DMS79 treated with DMSO at 0.1 percent for 48 hours (cell line): ENCODE data around the gene MLN.
A peak's percentile ranks its signal among the peaks of the same experiment; 100 is the strongest.

Experiments
- DNase-seq: peaks from one replicate; lab custom pipeline; 2025; lab: John Stamatoyannopoulos, UW

The MLN gene

GRCh38 chr6:33813990-33814985 is 10.5 kb upstream of the MLN start:
- no peak for DNase-seq

GRCh38 chr6:33813246-33813904 is 9.6 kb upstream of the MLN start:
- DNase-seq: no peak

DNA sequence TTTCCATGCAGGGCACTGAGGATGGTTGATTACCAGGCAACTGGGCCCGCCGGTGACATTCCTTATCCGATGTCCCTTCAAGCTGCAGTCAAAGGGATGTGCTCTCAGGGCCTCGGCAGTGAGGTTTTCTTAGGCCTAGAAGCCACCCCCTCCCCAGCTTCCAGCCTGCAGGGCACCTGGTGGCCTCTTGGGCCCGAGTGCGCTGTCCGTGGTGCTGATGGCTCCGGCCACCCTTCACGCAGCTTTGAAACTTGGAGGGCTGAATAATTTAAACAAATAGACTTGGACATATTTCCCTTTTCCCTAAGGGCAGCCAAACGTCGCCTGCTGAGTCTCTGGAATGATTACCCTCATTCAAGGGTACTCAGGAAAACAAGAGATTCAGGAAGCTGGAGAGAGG is 8.9 kb upstream of the MLN start:
- peak; percentile 85 for DNase-seq

- peak; percentile 78 for DNase-seq
Observed at GRCh38 chr6:33809594-33809993, 5.8 kb upstream of the MLN start.

DNA sequence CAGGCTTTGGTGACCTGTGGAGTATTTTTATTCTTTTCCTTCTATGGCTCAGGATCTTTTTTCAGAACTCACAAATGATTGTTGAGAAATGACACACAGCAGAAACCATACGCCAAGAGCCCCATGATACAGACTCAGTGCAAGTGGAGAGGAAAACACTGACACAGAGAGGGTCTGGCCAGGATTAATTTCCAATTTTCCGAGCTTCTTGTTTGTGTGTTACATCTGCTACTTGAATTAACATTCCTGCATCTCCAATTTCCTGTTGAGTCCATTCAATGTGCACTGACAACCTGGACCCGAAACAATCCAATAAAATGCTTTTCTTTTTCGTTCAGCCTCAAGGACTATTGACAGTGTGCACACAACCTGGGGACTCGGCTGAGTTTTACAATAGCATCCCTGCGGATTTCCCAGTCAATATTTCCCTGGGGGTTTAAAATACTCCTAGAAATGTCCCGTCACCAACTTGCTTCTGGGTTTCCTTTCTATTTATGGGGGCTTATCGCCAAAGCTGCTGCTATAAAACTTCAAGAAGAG is 4.9 kb upstream of the MLN start:
- DNase-seq: peak; percentile 56

DNA sequence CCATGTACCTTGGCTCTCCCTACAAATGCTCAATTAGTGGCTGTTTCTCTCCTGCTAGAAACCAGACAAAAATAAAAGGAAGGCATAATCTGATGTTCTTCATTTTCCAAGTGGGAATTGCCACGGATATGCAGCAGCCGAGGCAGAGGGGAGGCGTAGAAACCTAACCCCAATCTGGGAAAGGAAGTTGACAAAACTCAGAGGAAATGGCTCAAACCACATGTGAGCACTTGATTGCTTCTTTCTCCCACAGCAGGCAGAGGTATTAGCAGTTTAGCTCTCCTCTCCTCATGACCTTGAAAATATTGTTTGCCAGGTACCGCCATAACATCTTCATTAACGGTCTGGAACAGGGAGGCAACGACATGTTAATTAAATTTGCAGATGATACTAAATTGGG is 3.8 kb upstream of the MLN start:
- DNase-seq: no peak

GRCh38 chr6:33806841-33807240 is 3.0 kb upstream of the MLN start:
- DNase-seq: no peak

- DNase-seq: no peak
Observed at GRCh38 chr6:33802186-33802958, 1.4 kb downstream of the MLN start.

- DNase-seq: no peak
Observed at GRCh38 chr6:33801611-33802010, 2.2 kb downstream of the MLN start.

- DNase-seq: no peak
Observed at GRCh38 chr6:33800248-33800969, 3.4 kb downstream of the MLN start.

DNA sequence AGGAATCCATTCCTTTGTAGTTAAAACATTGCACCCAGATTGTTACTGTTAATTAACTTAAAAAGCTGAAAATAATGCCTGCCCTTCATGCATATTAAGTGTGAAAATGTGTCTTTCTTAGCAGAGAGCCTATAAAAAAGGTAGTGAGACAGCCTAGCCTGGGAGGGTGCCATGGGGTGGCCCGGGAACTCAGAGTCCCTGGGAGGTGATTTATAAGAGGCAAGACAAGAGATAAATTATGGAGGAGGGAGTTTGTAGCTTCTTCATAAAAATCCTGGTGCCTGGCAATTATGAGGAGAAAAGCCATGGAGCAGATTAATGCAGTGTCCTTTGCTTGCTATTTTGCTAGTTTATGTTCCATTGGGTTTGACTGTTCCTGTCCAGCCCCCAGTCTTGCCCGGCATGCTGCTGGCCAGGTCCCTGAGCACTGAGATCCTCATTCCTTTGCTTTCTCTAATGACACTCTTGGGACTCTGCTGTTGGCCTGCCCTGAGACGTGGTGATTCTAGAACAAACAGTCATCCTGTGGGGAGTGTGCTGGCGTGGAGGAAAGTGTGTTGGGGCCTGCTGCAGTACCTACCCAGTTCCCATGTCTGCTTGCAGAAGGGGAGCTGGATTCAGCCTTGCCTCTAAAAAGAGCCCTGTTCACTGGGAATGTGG is 4.2 kb downstream of the MLN start:
- DNase-seq: no peak

DNA sequence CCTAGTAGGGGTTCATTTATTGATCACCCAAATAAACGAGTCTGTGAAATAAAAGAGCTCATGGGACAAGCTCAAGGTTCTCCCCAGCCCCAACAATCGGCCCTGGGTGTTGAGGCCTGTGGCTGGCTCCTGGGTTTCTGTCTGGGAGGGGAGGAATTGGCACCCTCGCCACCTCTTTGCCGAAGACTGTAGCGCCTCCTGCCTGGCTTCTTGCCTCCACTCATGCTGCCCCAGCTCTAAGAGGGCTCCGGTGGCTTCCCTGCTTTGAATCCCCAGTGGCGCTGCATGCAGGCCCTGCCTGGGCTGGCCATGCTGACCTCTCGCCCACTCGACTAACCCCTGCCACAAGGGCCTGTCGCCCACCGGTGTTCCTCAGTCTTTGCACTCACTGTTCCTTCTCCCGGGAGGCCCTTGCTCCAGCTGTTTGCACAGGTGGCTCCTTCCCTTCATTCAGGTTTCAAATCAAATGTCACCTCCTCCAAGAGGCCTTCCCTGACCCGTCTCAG is 5.4 kb downstream of the MLN start:
- DNase-seq: no peak

- DNase-seq: no peak
Observed at GRCh38 chr6:33797626-33798342, 6.0 kb downstream of the MLN start.

DNA sequence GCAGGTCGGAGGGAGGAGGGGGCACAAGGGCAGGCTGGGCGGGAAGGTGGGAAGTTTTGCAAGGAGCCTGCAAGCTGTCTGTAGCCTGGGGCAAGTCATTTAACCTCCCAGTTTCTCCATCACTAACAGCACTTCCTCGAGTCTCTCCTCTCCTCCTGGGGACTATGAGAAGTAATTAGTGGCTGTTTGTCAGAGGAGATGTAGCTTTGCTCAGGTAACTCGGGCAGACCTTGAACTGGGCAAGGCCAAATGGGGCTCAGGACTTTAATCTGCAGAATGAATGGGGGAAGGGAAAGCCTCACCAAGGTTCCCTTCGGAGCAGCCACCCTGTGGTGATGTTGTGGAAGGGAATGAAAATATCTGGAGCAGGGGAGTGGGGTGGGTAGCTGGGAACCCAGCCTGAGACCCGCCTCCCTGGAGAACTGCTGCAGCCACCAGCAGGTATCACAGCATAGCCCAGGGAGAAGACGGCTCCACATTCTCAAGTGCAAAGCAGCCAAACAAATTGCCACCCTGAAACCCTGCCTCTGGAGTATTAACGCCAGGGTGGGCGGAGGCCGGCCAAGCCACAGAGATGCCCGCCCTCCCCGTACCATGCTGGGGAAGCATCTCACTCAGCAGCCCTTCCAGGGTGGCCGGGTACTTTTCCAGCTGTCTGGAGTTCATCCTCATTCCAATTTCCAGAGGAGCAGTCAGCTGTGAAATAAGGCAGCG is 8.7 kb downstream of the MLN start:
- peak; percentile 59 for DNase-seq

DNA sequence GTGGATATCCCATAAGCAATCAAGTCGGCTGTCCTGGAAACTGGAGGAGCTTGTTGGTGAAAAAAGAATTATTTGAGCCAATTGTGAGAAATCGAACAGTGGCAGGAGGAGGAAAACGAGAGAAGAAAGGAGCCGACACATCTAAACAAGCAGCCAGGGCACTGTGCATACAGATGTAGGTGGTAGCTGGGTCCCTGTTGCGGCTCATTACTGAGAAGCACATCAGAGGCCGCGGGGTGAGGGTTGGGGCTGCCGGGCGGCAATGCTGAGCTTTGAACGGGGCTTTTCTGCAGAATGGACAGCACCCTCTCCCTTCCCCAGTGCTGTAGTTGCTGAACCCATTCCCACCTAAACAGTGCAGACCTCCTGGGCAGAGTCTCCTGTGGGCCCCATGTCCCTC is 10.8 kb downstream of the MLN start:
- no peak for DNase-seq

GRCh38 chr6:33791620-33792019 is 12.2 kb downstream of the MLN start:
- peak; percentile 36 for DNase-seq

- DNase-seq: no peak
Observed at GRCh38 chr6:33790910-33791309, 12.9 kb downstream of the MLN start.

GRCh38 chr6:33790379-33790778 is 13.4 kb downstream of the MLN start:
- no peak for DNase-seq

- no peak for DNase-seq
Observed at GRCh38 chr6:33789550-33789895, 14.3 kb downstream of the MLN start.
